ENCODE results near the gene GTSE1.
A peak's percentile ranks its signal among the peaks of the same experiment; 100 is the strongest.

Gene GTSE1

DNA sequence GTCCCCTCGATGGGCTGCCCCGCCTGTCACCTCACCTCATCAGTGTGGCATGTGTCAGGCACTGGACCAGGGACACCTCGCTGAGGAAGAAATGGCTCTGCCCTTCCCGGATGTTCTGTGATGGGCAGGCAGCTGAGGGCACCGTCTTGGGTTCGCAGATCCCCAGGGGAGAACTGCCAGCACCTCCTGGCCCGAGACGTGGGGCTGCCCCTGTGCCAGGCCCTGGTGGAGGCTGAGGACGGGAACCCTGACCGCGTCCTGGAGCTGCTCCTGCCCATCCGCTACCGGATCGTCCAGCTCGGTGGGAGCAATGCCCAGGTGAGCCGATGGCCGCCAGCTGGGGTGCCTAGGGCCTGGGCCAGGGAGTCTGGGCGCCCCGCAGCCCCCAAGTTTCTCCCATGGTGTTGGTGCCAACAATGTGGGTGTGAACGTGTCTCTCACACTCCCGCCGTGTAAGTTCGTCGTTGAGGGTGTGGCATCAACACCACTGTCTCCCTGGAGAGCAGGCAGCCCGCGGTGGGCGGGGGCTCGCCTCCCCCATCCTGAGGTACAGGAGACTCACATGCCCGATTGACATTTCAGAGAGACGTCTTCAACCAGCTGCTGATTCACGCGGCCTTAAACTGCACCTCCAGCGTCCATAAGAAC is 7.3 kb upstream of the GTSE1 start:
- TF ChIP-seq, protein P1, sequence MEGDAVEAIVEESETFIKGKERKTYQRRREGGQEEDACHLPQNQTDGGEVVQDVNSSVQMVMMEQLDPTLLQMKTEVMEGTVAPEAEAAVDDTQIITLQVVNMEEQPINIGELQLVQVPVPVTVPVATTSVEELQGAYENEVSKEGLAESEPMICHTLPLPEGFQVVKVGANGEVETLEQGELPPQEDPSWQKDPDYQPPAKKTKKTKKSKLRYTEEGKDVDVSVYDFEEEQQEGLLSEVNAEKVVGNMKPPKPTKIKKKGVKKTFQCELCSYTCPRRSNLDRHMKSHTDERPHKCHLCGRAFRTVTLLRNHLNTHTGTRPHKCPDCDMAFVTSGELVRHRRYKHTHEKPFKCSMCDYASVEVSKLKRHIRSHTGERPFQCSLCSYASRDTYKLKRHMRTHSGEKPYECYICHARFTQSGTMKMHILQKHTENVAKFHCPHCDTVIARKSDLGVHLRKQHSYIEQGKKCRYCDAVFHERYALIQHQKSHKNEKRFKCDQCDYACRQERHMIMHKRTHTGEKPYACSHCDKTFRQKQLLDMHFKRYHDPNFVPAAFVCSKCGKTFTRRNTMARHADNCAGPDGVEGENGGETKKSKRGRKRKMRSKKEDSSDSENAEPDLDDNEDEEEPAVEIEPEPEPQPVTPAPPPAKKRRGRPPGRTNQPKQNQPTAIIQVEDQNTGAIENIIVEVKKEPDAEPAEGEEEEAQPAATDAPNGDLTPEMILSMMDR (IDR thresholded peaks at IDR 0.05; ENCODE audit: control insufficient read depth, insufficient read depth, low read depth, low read length, missing control alignments) = no peak
- H3K4me3 ChIP-seq (ENCODE audit: control insufficient read depth, low read depth, low read length) = no peak overlapping the region
- no peak for DNase-seq (ENCODE audit: low read depth)

- no peak overlapping the region for H3K4me3 ChIP-seq (ENCODE audit: control insufficient read depth, low read depth, low read length)
- TF ChIP-seq, protein P1 (IDR thresholded peaks at IDR 0.05; ENCODE audit: control insufficient read depth, insufficient read depth, low read depth, low read length, missing control alignments) = no peak
- no peak for DNase-seq (ENCODE audit: low read depth)
Observed at GRCh38 chr22:46290121-46290842, 6.4 kb upstream of the GTSE1 start.

DNA sequence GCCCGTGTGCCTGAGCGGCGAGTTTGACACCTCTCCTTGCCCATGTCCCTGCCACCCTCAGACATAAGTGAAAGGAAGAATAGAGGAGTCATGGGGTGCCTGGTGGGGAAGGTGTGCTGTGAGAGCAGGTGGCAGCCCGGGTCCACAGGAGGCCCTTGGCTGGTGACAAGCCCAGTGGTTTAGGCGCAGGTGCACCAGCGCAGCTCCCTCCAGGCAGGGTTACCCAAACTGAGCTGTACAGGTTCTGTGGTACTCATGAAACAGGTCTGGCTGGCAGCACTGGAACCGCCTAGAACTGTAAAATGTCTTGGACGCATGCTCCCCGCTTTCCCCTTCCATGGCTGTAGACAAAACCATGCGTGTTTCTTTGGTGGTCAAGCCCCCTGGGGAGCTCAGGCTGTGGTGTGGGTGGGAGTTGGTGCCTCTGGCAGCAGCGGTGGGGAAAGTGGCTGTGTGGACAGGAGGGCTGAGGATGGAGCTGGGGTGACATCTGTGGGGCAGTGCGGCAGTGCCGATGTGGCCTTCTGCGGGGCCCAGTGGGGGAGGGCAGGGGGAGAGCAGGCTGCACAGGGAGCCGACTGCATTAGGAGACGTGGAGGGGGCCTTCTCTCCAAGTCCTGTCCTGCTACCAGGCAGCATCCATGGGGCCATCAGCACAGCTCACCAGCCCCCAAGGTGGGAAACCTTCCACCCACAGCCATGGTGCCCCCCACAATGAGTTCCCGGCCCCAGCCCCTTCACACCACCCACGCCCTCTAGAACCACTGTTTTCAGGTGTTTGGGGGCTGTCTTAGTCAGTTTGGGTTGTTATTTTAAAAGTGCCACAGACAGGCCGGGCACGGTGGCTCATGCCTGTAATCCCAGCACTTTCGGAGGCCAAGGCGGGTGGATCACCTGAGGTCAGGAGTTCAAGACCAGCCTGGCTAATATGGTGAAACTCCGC is 5.6 kb upstream of the GTSE1 start:
- H3K4me3 ChIP-seq (ENCODE audit: control insufficient read depth, low read depth, low read length) = no peak overlapping the region
- TF ChIP-seq, protein P1 (IDR thresholded peaks at IDR 0.05; ENCODE audit: control insufficient read depth, insufficient read depth, low read depth, low read length, missing control alignments) = no peak
- DNase-seq (ENCODE audit: low read depth) = no peak

GRCh38 chr22:46292173-46292572 is 4.5 kb upstream of the GTSE1 start:
- no peak for DNase-seq (ENCODE audit: low read depth)
- TF ChIP-seq, protein P1 (IDR thresholded peaks at IDR 0.05; ENCODE audit: control insufficient read depth, insufficient read depth, low read depth, low read length, missing control alignments) = no peak
- no peak overlapping the region for H3K4me3 ChIP-seq (ENCODE audit: control insufficient read depth, low read depth, low read length)

DNA sequence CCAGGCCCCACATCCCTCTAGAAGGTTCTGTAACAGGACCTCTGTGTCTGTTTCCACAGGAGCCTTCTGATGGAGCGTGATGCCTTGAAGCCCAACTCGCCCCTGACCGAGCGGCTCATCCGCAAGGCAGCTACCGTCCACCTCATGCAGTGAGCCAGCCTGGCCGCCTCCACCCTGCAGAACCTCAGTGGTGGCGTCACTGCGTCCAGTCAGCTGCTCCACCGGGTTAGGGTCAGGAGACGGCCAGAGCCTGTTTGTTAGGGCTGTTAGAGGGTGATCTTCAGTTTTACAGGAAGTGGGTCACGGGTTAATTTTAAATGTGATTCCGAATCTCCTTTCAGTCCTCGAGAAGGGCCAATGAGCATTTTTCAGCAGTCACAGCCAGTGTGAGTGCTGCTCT is 3.9 kb upstream of the GTSE1 start:
- H3K4me3 ChIP-seq (ENCODE audit: control insufficient read depth, low read depth, low read length) = no peak overlapping the region
- TF ChIP-seq, protein P1 (IDR thresholded peaks at IDR 0.05; ENCODE audit: control insufficient read depth, insufficient read depth, low read depth, low read length, missing control alignments) = no peak
- DNase-seq (ENCODE audit: low read depth) = no peak

GRCh38 chr22:46293577-46294260 is 3.0 kb upstream of the GTSE1 start:
- no peak overlapping the region for H3K4me3 ChIP-seq (ENCODE audit: control insufficient read depth, low read depth, low read length)
- DNase-seq (ENCODE audit: low read depth) = peak; percentile 14
- TF ChIP-seq, protein P1 (IDR thresholded peaks at IDR 0.05; ENCODE audit: control insufficient read depth, insufficient read depth, low read depth, low read length, missing control alignments) = no peak

Data from AG09309 (cell line).